Sigmoid colon (tissue), 7 donors: ENCODE measurements around the gene RASGEF1B. TPM values are rescaled to one million over a fixed set of nuclear protein-coding genes. Genes with fewer than 3 reads are reported as not detected.
A peak's percentile ranks its signal among the peaks of the same experiment; 100 is the strongest.

Experiments
- DNase-seq: peaks from one replicate; pipeline ENCODE4 v3.0.0-alpha.2; 2019
- H3K27ac ChIP-seq, 4 donors: fragments of 200-600 bp; sonication (generic); one replicate each; pipeline ENCODE4 v1.5.1; 2016 to 2019; ENCODE audit warnings: mild to moderate bottlenecking in 1 of 4
- H3K27me3 ChIP-seq, 3 donors: fragments of 200-600 bp; sonication (generic); one replicate each; pipeline ENCODE4 v1.5.1; 2019; ENCODE audit warnings: mild to moderate bottlenecking in 1 of 3
- H3K36me3 ChIP-seq, 4 donors: fragments of 200-600 bp; sonication (generic); one replicate each; pipeline ENCODE4 v1.5.1; 2016 to 2019
- H3K4me1 ChIP-seq, 4 donors: fragments of 200-600 bp; sonication (generic); one replicate each; pipeline ENCODE4 v1.5.1; 2017 to 2019
- H3K4me3 ChIP-seq, 4 donors: fragments of 200-600 bp; sonication (generic); one replicate each; pipeline ENCODE4 v1.5.1; 2017 to 2019; ENCODE audit warnings: mild to moderate bottlenecking in 2 of 4, moderate library complexity in 1 of 4
- H3K9me3 ChIP-seq, 4 donors: fragments of 200-600 bp in 3 of 4; sonication (generic) in 3 of 4; one replicate each; pipeline versions ENCODE4 v1.5.1 to v1.6.1; 2013 to 2019
- CTCF ChIP-seq, 4 experiments: fragments of 450-650 bp in 3 of 4; fragments of 200-600 bp in 1 of 4; IDR thresholded peaks; one replicate each; pipeline ENCODE4 v1.5.1; 2016 to 2019; ENCODE audit warnings: antibody characterized with exemption in 4 of 4, mild to moderate bottlenecking in 3 of 4, moderate library complexity in 2 of 4
- EP300 ChIP-seq, 4 donors: sonication (generic); formaldehyde crosslinking; IDR thresholded peaks; one replicate each; pipeline ENCODE4 v1.6.1; 2017; ENCODE audit warnings: antibody characterized with exemption in 4 of 4
- POLR2A ChIP-seq, 2 donors: fragments of 450-650 bp; IDR thresholded peaks; one replicate each; pipeline ENCODE4 v1.6.1; 2016; ENCODE audit warnings: antibody characterized with exemption in 2 of 2, mild to moderate bottlenecking in 2 of 2, moderate library complexity in 2 of 2
- POLR2AphosphoS5 ChIP-seq, 4 donors: sonication (generic); formaldehyde crosslinking; IDR thresholded peaks; one replicate each; pipeline ENCODE4 v1.6.1; 2017; ENCODE audit warnings: antibody characterized with exemption in 4 of 4
- WGBS, 2 donors: extraction: QIAGEN DNeasy Blood & Tissue Kit; methylation state at CpG; one replicate each; pipeline ENCODE4 v1.1.7; 2013; 5-methylcytosine and 5-hydroxymethylcytosine counted together
- intact Hi-C: fragments of 100-400 bp; cut with DNase I; formaldehyde crosslinking; loops from one replicate; pipeline ENCODE4 v1.15.1; 2023
- polyA plus RNA-seq, 3 donors: library from polyadenylated mRNA; stranded (reverse); fragments of 200-250 nt; gene quantifications; one replicate each; pipeline ENCODE4 v1.2.3, GENCODE V29; 2013
- total RNA-seq, 4 donors: library from RNA; depleted of rRNA; stranded (reverse); fragments of >200 nt; gene quantifications; one replicate each; pipeline ENCODE4 v1.1.0, GENCODE V29; 2016
- donor health status: healthy with polysubstance abuse.
- donor health status: Bipolar disorder and iron deficiency.
- donor health status: healthy.

RASGEF1B gene
- total and polyA plus RNA-seq, 7 donors = 5.0 to 12.1 (median 10.3) TPM

GRCh38 chr4:81492606-81493230 lies 21.0 kb upstream of the RASGEF1B start:
- no peak for DNase-seq
- Histone ChIP-seq H3K27ac (no peak overlapping the region), H3K27me3 (no peaks in the 10 kb centered on the region), H3K4me3 (no peak overlapping the region), H3K9me3 (no peaks in the 10 kb centered on the region), H3K36me3 (no peaks in the 10 kb centered on the region), H3K4me1 (no peaks in the 10 kb centered on the region)
- WGBS, 2 donors = 17 to 50% methylated on average over 1 of the region's 1 CpG
- TF ChIP-seq EP300 (IDR thresholded peaks at IDR 0.05) = no peak
- no peak for TF ChIP-seq CTCF (IDR thresholded peaks at IDR 0.05)
- no peak for TF ChIP-seq POLR2AphosphoS5 (IDR thresholded peaks at IDR 0.05)
- no peak for TF ChIP-seq POLR2A (IDR thresholded peaks at IDR 0.05)
- intact Hi-C loops = no loop called here

GRCh38 chr4:81491943-81492342 lies 20.2 kb upstream of the RASGEF1B start:
- TF ChIP-seq CTCF (IDR thresholded peaks at IDR 0.05) (no peak), POLR2AphosphoS5 (IDR thresholded peaks at IDR 0.05) (peak in 1 of 4 donors; percentile 17)
- 39 to 67% methylated on average over 1 of the region's 1 CpG for WGBS, 2 donors
- H3K4me1 ChIP-seq = no peaks in the 10 kb centered on the region
- H3K36me3 ChIP-seq = no peaks in the 10 kb centered on the region
- no peaks in the 10 kb centered on the region for H3K9me3 ChIP-seq
- no peak overlapping the region for H3K27ac ChIP-seq
- no peaks in the 10 kb centered on the region for H3K27me3 ChIP-seq
- no peak overlapping the region for H3K4me3 ChIP-seq
- intact Hi-C loops = no loop called here
- no peak for DNase-seq

- H3K4me1 ChIP-seq = no peaks in the 10 kb centered on the region
- no peak for DNase-seq
- no peak overlapping the region for H3K4me3 ChIP-seq
- H3K36me3 ChIP-seq = no peaks in the 10 kb centered on the region
- no peak overlapping the region for H3K27ac ChIP-seq
- intact Hi-C loops = no loop called here
- peak in 1 of 4 donors; percentile 14 for TF ChIP-seq POLR2AphosphoS5 (IDR thresholded peaks at IDR 0.05)
- TF ChIP-seq CTCF (IDR thresholded peaks at IDR 0.05) = no peak
- H3K27me3 ChIP-seq = no peaks in the 10 kb centered on the region
- H3K9me3 ChIP-seq = no peaks in the 10 kb centered on the region
- WGBS, 2 donors = 52 to 83% methylated on average over 2 of the region's 2 CpGs
Measured at GRCh38 chr4:81490403-81491160, 18.9 kb upstream of the RASGEF1B start.

- intact Hi-C loops = no loop called here
- TF ChIP-seq CTCF (IDR thresholded peaks at IDR 0.05) (no peak), POLR2A (IDR thresholded peaks at IDR 0.05) (no peak), POLR2AphosphoS5 (IDR thresholded peaks at IDR 0.05) (no peak), EP300 (IDR thresholded peaks at IDR 0.05) (no peak)
- Histone ChIP-seq H3K4me3 (no peak overlapping the region), H3K4me1 (no peaks in the 10 kb centered on the region), H3K36me3 (no peaks in the 10 kb centered on the region), H3K27me3 (no peaks in the 10 kb centered on the region), H3K9me3 (no peaks in the 10 kb centered on the region), H3K27ac (no peak overlapping the region)
- no peak for DNase-seq
- WGBS, 2 donors = 70 to 84% methylated on average over 1 of the region's 1 CpG
Measured at GRCh38 chr4:81486502-81486901, 14.8 kb upstream of the RASGEF1B start.
